Caco-2 (cell line): ENCODE data around the gene PEAK3. TPM values are rescaled to one million over a fixed set of nuclear protein-coding genes. Genes with fewer than 3 reads are reported as not detected.

Experiments
- BruUV-seq: library from RNA; stranded (reverse); fragments of 400-500 nt; replicated peaks from 2 replicates; lab custom pipeline; 2021; lab: Mats Ljungman, UMichigan
- CTCF ChIA-PET: fragments of 300-600 bp; sonication (Branson Sonifier 250); formaldehyde crosslinking; loops from one replicate; lab custom pipeline; 2022; ENCODE audit warnings: antibody characterized with exemption; lab: Charles Lee
- POLR2A ChIA-PET: fragments of 300-600 bp; sonication (Branson Sonifier 250); formaldehyde crosslinking; loops from one replicate; lab custom pipeline; 2022; ENCODE audit warnings: antibody characterized with exemption; lab: Charles Lee
- DNase-seq, 2 experiments: peaks; one replicate each; pipeline versions ENCODE4 v3.0.0 to v3.0.0-alpha.2; 2020 to 2022
- H3K27me3 ChIP-seq: replicated peaks from 2 replicates; pipeline ENCODE4 v1.6.0; 2011; ENCODE audit warnings: low read length; ENCODE audit not compliant: control insufficient read depth, insufficient read depth
- H3K36me3 ChIP-seq: 2 replicates; pipeline ENCODE4 v1.5.1; 2011; ENCODE audit warnings: low read length; ENCODE audit not compliant: control insufficient read depth, insufficient read depth
- H3K4me1 ChIP-seq: fragments of 250-450 bp; sonication (Bioruptor Pico); 2 replicates; pipeline ENCODE4 v1.5.1; 2020; ENCODE audit warnings: mild to moderate bottlenecking
- H3K4me3 ChIP-seq: 2 replicates; pipeline ENCODE4 v1.5.1; 2011; ENCODE audit warnings: low read depth, mild to moderate bottlenecking, control low read depth, low read length
- H3K9me3 ChIP-seq: fragments of 250-450 bp; sonication (Bioruptor Pico); 2 replicates; pipeline ENCODE4 v1.5.1; 2020; ENCODE audit warnings: mild to moderate bottlenecking, moderate library complexity
- H3K27ac Mint-ChIP-seq: one replicate; pipeline ENCODE4 v1.8.0; 2022; ENCODE audit warnings: mixed read lengths; ENCODE audit not compliant: unreplicated experiment
- H3K27me3 Mint-ChIP-seq: one replicate; pipeline ENCODE4 v1.8.0; 2022; ENCODE audit warnings: mixed read lengths; ENCODE audit not compliant: insufficient read depth, unreplicated experiment
- H3K36me3 Mint-ChIP-seq: one replicate; pipeline ENCODE4 v1.8.0; 2022; ENCODE audit warnings: mild to moderate bottlenecking, mixed read lengths; ENCODE audit not compliant: insufficient read depth, unreplicated experiment
- H3K4me1 Mint-ChIP-seq: one replicate; pipeline ENCODE4 v1.8.0; 2022; ENCODE audit warnings: low read depth, mixed read lengths; ENCODE audit not compliant: unreplicated experiment
- H3K4me3 Mint-ChIP-seq: one replicate; pipeline ENCODE4 v1.8.0; 2022; ENCODE audit warnings: mild to moderate bottlenecking, moderate library complexity, mixed read lengths; ENCODE audit not compliant: unreplicated experiment
- H3K9me3 Mint-ChIP-seq: one replicate; pipeline ENCODE4 v1.8.0; 2022; ENCODE audit warnings: mixed read lengths; ENCODE audit not compliant: unreplicated experiment
- CTCF ChIP-seq, 2 experiments: fragments of 200-600 bp in 1 of 2; IDR thresholded peaks; 1 replicate in 1 of 2; 2 replicates in 1 of 2; pipeline versions ENCODE4 v1.5.1 to v1.8.0; 2011 to 2022; ENCODE audit warnings: antibody characterized with exemption in 1 of 2, control low read depth in 1 of 2, inconsistent platforms in 1 of 2, low read depth in 1 of 2, low read length in 1 of 2, mild to moderate bottlenecking in 1 of 2, moderate library complexity in 1 of 2; ENCODE audit not compliant: insufficient read depth in 1 of 2, severe bottlenecking in 1 of 2, unreplicated experiment in 1 of 2
- intact Hi-C: fragments of 100-400 bp; cut with micrococcal nuclease; formaldehyde crosslinking; loops from one replicate; pipeline ENCODE4 v1.10.0; 2022; ENCODE audit not compliant: unreplicated experiment
- total RNA-seq: library from RNA; stranded (reverse); gene quantifications from 2 replicates; pipeline ENCODE4 v1.2.3, GENCODE V29; 2022

PEAK3 gene
- total RNA-seq, 1 experiment from 2014 or later: not detected

- intact Hi-C loops: no loop called here
- no peak for DNase-seq
- no TSS peak for BruUV-seq
- H3K36me3 ChIP-seq: no peaks in the 10 kb centered on the region
- H3K4me1 ChIP-seq: peaks cover 7% of the 10 kb centered on the region; the same call in 1 of the 2 replicates
- no peak for TF ChIP-seq CTCF (IDR thresholded peaks at IDR 0.05; ENCODE audit: insufficient read depth in 1 of 2, low read depth in 1 of 2, low read length in 1 of 2, severe bottlenecking in 1 of 2, unreplicated experiment in 1 of 2)
- Mint-ChIP-seq H3K27ac (peak overlapping the region; percentile 22), H3K4me1 (no peaks in the 10 kb centered on the region), H3K36me3 (peaks cover 44% of the 10 kb centered on the region), H3K9me3 (no peaks in the 10 kb centered on the region), H3K27me3 (no peaks in the 10 kb centered on the region), H3K4me3 (no peak overlapping the region)
- CTCF ChIA-PET: no interaction called here
- POLR2A ChIA-PET: no interaction called here
- no peaks in the 10 kb centered on the region for H3K27me3 ChIP-seq
- no peaks in the 10 kb centered on the region for H3K9me3 ChIP-seq
- H3K4me3 ChIP-seq: no peak overlapping the region
Observed at GRCh38 chr19:2280633-2281264, 1.2 kb downstream of the PEAK3 start.

DNA sequence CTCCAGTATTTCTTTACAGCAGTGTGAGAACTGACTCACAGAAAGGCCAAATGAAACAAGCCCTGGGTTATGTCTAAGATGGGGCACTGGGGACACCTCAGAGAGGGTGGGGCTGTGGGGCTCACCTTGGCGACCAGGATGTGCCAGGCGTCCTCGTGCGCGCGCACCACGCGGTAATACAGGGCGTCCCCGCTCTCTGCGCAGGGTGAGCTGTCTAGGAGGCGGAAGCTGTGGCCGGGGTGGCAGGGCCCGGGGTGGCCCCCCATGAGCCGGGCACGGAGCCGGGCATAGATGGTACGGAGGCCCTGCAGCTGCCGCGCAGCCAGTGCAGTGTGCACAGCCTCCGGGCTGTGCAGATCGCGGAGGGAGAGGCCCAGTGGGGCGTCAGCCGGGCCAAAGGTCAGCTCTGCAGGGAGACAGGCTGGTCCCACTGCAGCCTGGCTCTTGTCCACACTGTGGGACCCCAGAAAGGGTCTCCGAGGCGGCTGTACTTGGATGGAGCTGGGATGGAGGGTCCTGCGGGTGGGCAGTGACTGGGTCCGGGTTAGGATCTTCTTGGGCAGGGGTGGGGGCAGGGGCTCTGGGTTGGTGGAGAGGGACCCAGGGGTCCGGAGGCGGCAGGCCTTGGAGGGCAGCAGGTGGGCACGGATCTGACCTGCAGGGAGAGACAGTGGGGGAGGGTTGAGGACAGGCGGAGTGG is 3.4 kb downstream of the PEAK3 start:
- CTCF ChIA-PET: interaction anchor here (0.6 kb wide), 1 partner anchor 558 kb away, joined by 3 read pairs; no protein-coding TSS in a partner anchor
- DNase-seq: no peak
- no TSS peak for BruUV-seq
- peaks cover 7% of the 10 kb centered on the region; the same call in 1 of the 2 replicates for H3K4me1 ChIP-seq
- intact Hi-C loops: loop anchor here (5.0 kb wide), 1 partner anchor 109 kb away; no protein-coding TSS in a partner anchor
- Mint-ChIP-seq H3K4me1 (no peaks in the 10 kb centered on the region), H3K9me3 (no peaks in the 10 kb centered on the region), H3K27me3 (no peaks in the 10 kb centered on the region), H3K36me3 (peaks cover 63% of the 10 kb centered on the region), H3K27ac (no peak overlapping the region), H3K4me3 (no peak overlapping the region)
- POLR2A ChIA-PET: interaction anchor here (0.5 kb wide), 1 partner anchor 82 kb away, joined by 3 read pairs; no protein-coding TSS in a partner anchor
- H3K36me3 ChIP-seq: no peaks in the 10 kb centered on the region
- H3K9me3 ChIP-seq: no peaks in the 10 kb centered on the region
- H3K4me3 ChIP-seq: no peak overlapping the region
- H3K27me3 ChIP-seq: no peaks in the 10 kb centered on the region
- TF ChIP-seq CTCF (IDR thresholded peaks at IDR 0.05; ENCODE audit: insufficient read depth in 1 of 2, low read depth in 1 of 2, low read length in 1 of 2, severe bottlenecking in 1 of 2, unreplicated experiment in 1 of 2): no peak

GRCh38 chr19:2277138-2277537 is 4.8 kb downstream of the PEAK3 start:
- Mint-ChIP-seq H3K27me3 (no peaks in the 10 kb centered on the region), H3K9me3 (no peaks in the 10 kb centered on the region), H3K4me1 (no peaks in the 10 kb centered on the region), H3K27ac (peak overlapping the region; percentile 87), H3K36me3 (peaks cover 69% of the 10 kb centered on the region), H3K4me3 (no peak overlapping the region)
- peaks cover 3% of the 10 kb centered on the region; the same call in 1 of the 2 replicates for H3K36me3 ChIP-seq
- CTCF ChIA-PET: no interaction called here
- no peaks in the 10 kb centered on the region for H3K9me3 ChIP-seq
- no TSS peak for BruUV-seq
- no peak overlapping the region for H3K4me3 ChIP-seq
- DNase-seq: no peak
- POLR2A ChIA-PET: no interaction called here
- intact Hi-C loops: loop anchor here (5.0 kb wide), 1 partner anchor 110 kb away; no protein-coding TSS in a partner anchor
- TF ChIP-seq CTCF (IDR thresholded peaks at IDR 0.05; ENCODE audit: insufficient read depth in 1 of 2, low read depth in 1 of 2, low read length in 1 of 2, severe bottlenecking in 1 of 2, unreplicated experiment in 1 of 2): no peak
- no peaks in the 10 kb centered on the region for H3K27me3 ChIP-seq
- peaks cover 7% of the 10 kb centered on the region; the same call in 1 of the 2 replicates for H3K4me1 ChIP-seq
